Right renal pelvis (tissue), 4 donors: ENCODE results near the gene RBM26. TPM values are rescaled to one million over a fixed set of nuclear protein-coding genes. Genes with fewer than 3 reads are reported as not detected.
"Not testable (repeated sequence)": the region's sequence is repeated elsewhere in the genome, so short reads cannot be mapped to it uniquely, and the experiment has no call there.

ENCODE experiments used
- DNase-seq, 4 donors: peaks; one replicate each; pipeline ENCODE4 v3.0.0-alpha.2; 2013; ENCODE audit warnings: low read depth in 4 of 4, low spot score in 3 of 4, missing footprints in 1 of 4
- polyA plus RNA-seq, 4 donors: library from polyadenylated mRNA; unstranded; fragments of 120-200 nt; gene quantifications; one replicate each; pipeline ENCODE4 v1.2.1, GENCODE V29; 2013; ENCODE audit not compliant: insufficient read length in 4 of 4

Gene RBM26
- polyA plus RNA-seq, 4 donors, result 65.7 to 94.3 (median 83.1) TPM

- DNase-seq, result no peak
These were observed 122.3 kb downstream of the RBM26 start for GRCh38 chr13:79283742-79284141.

- DNase-seq, result no peak
These were observed 123.1 kb downstream of the RBM26 start for GRCh38 chr13:79282976-79283375.

- DNase-seq, result no peak
These were observed 123.5 kb downstream of the RBM26 start for GRCh38 chr13:79282508-79282907.

- no peak for DNase-seq
These were observed 124.7 kb downstream of the RBM26 start for GRCh38 chr13:79281339-79281747.

GRCh38 chr13:79279735-79280134 lies 126.3 kb downstream of the RBM26 start:
- not testable (repeated sequence) for DNase-seq

- DNase-seq, result no peak
These were observed 133.0 kb downstream of the RBM26 start for GRCh38 chr13:79273045-79273444.

- no peak for DNase-seq
These were observed 134.4 kb downstream of the RBM26 start for GRCh38 chr13:79271616-79272015.

GRCh38 chr13:79270859-79271258 lies 135.2 kb downstream of the RBM26 start:
- no peak for DNase-seq

Other genes starting within 250 kb of the RBM26 start
- 10 to 100 TPM; 58.1 to 65.8 (median 62.3) TPM for gene NDFIP2, start 74.9 kb upstream of the RBM26 start, polyA plus RNA-seq